ENCODE results near the gene SGPP1. TPM values are rescaled to one million over a fixed set of nuclear protein-coding genes. Genes with fewer than 3 reads are reported as not detected.

The SGPP1 gene
- total RNA-seq, 1 donor from 2014 or later: 22.5 TPM

DNA sequence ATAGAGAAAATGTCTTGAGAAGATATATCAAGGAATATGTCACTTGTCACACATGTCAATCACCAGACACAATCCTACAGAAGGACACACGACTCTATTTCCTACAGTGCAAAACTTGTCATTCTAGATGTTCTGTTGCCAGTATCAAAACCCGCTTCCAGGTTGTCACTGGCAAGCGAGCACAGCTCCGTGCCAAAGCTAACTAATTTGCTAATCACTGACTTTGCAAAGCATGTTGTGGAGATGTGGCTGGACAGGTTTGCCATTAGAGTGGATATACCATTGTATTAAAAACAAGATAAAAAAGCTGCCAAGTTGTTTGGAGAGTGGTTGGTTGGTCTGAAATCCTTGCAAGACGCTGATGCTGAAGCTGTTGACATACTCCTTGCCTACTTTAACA, 7.9 kb upstream of the SGPP1 start:
- Histone ChIP-seq H3K4me3 (ENCODE audit: low read depth, low read length) (no peak overlapping the region), H3K27me3 (ENCODE audit: control insufficient read depth, insufficient read depth, low read length) (no peaks in the 10 kb centered on the region)
- TF ChIP-seq, protein P1, sequence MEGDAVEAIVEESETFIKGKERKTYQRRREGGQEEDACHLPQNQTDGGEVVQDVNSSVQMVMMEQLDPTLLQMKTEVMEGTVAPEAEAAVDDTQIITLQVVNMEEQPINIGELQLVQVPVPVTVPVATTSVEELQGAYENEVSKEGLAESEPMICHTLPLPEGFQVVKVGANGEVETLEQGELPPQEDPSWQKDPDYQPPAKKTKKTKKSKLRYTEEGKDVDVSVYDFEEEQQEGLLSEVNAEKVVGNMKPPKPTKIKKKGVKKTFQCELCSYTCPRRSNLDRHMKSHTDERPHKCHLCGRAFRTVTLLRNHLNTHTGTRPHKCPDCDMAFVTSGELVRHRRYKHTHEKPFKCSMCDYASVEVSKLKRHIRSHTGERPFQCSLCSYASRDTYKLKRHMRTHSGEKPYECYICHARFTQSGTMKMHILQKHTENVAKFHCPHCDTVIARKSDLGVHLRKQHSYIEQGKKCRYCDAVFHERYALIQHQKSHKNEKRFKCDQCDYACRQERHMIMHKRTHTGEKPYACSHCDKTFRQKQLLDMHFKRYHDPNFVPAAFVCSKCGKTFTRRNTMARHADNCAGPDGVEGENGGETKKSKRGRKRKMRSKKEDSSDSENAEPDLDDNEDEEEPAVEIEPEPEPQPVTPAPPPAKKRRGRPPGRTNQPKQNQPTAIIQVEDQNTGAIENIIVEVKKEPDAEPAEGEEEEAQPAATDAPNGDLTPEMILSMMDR (IDR thresholded peaks at IDR 0.05; ENCODE audit: insufficient read depth, low read length, poor library complexity, severe bottlenecking): no peak

DNA sequence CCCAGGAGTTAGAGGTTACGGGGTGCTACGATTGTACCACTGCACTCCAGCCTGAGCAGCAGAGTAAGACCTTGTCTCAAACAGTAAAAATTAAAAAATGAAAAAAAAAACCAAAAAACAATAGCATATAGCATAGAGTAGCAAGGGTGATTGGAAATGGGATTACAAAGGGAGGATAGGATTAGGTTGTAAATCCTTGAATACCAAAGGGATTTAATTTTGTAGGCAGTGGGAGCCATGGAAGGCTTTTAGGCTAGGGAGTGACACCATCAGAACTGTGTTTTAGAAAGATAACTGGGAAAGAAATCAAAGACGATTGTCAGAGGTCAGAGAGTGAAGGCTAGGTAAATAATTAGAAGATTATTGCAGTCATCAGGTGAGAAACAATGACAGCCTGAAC, 2.8 kb upstream of the SGPP1 start:
- TF ChIP-seq, protein P1 (IDR thresholded peaks at IDR 0.05; ENCODE audit: insufficient read depth, low read length, poor library complexity, severe bottlenecking): no peak
- no peaks in the 10 kb centered on the region for H3K27me3 ChIP-seq (ENCODE audit: control insufficient read depth, insufficient read depth, low read length)
- DNase-seq (ENCODE audit: low read depth): no peak

More for the DNA sequence above, 7.9 kb upstream of the SGPP1 start:
- DNase-seq (ENCODE audit: low read depth): no peak
- no peaks in the 10 kb centered on the region for H3K36me3 ChIP-seq (ENCODE audit: control insufficient read depth, insufficient read depth, low read length)

DNA sequence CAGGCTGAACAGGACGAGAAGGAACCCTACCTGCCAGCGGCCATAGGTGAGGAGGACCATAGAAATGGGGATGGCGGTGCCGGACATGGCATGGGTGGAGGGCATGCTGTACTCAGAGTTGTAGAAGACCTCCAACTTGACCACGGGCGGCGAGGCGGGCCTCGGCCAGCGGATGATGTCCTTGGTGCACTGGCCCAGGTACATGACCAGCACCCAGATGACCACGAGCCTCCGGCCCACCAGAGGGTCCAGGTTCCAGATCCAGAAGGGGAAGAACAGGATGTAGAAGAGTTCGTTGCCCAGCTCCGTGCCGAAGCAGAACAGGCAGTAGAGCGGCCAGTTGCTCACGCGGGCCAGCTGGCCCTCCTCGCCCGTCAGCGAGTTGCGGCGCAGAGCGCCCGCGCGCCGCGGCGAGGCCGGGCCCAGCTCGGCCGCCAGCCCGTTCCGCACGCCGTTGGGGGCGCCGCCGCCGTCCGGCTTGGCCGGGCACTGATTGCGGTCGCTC, 582 bp downstream of the SGPP1 start:
- H3K27me3 ChIP-seq (ENCODE audit: control insufficient read depth, insufficient read depth, low read length): no peaks in the 10 kb centered on the region
- H3K36me3 ChIP-seq (ENCODE audit: control insufficient read depth, insufficient read depth, low read length): no peaks in the 10 kb centered on the region
- TF ChIP-seq, protein P1 (IDR thresholded peaks at IDR 0.05; ENCODE audit: insufficient read depth, low read length, poor library complexity, severe bottlenecking): no peak
- H3K4me3 ChIP-seq (ENCODE audit: low read depth, low read length): peak overlapping the region; percentile 96
- DNase-seq (ENCODE audit: low read depth): no peak

More for the DNA sequence above, 2.8 kb upstream of the SGPP1 start:
- no peaks in the 10 kb centered on the region for H3K36me3 ChIP-seq (ENCODE audit: control insufficient read depth, insufficient read depth, low read length)
- no peak overlapping the region for H3K4me3 ChIP-seq (ENCODE audit: low read depth, low read length)

DNA sequence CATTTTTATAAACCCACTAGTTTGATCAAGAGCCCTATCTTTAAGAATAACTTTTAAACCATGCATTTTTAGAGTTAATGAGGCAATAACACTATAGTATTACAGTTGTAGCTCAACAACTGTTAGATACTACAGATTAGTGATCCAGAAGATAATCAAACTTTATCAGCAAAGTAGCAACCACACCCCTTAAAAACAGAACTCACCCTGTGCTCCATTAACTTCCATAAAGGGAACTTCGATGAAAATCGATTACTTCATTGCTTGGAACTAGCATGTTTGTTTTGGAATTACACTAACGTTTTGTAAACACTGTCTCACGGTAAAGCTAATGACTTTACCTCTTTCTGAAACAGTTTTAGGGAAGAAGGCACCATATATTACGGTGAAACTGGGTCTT, 1.4 kb downstream of the SGPP1 start:
- peak overlapping the region; percentile 96 for H3K4me3 ChIP-seq (ENCODE audit: low read depth, low read length)
- TF ChIP-seq, protein P1 (IDR thresholded peaks at IDR 0.05; ENCODE audit: insufficient read depth, low read length, poor library complexity, severe bottlenecking): no peak
- no peak for DNase-seq (ENCODE audit: low read depth)
- no peaks in the 10 kb centered on the region for H3K36me3 ChIP-seq (ENCODE audit: control insufficient read depth, insufficient read depth, low read length)
- H3K27me3 ChIP-seq (ENCODE audit: control insufficient read depth, insufficient read depth, low read length): no peaks in the 10 kb centered on the region

DNA sequence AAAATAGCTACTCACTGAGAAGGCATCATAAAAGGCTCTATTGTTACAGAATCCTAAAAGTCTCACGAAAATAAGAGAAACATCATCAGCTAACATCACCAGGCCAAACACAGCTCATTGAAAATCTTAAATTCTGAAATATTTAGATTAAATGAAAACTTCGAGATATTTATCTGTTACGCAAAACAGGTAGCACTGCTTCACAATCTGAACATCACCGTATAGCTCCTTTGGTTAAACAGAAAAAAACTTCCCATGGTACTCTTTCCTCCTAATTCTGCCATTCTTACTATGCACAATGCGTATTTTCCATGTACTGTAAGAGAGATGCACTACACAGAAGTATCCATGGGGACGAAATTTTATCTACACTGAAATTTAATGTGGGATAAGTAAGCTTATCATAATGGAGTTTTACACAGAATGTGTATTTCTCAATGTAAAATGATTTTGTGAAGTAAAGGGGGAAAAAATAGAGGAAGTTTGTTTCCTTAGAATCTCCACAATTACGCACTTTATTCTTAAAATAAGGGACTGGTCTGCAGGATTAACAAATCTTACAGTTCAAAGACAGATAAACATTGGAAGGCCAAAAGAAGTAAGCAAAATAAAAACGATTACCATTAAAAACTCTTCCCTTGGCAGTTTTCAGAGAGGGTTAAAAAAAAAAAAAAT, 1.9 kb downstream of the SGPP1 start:
- H3K36me3 ChIP-seq (ENCODE audit: control insufficient read depth, insufficient read depth, low read length): no peaks in the 10 kb centered on the region

More for the DNA sequence above, 1.9 kb downstream of the SGPP1 start:
- H3K4me3 ChIP-seq (ENCODE audit: low read depth, low read length): peak overlapping the region; percentile 96
- no peak for DNase-seq (ENCODE audit: low read depth)
- TF ChIP-seq, protein P1 (IDR thresholded peaks at IDR 0.05; ENCODE audit: insufficient read depth, low read length, poor library complexity, severe bottlenecking): no peak
- H3K27me3 ChIP-seq (ENCODE audit: control insufficient read depth, insufficient read depth, low read length): no peaks in the 10 kb centered on the region

All from kidney epithelial cell (primary cell).